Mesenchymal stem cell (in vitro differentiated cells and primary cell): ENCODE results near the gene POU6F2.

Experiments used
- DNase-seq: peaks from one replicate; pipeline ENCODE4 v3.0.0-alpha.2; 2013
- H2AFZ ChIP-seq: one replicate; pipeline ENCODE4 v1.6.1; 2013; ENCODE audit warnings: low read depth, mild to moderate bottlenecking, control low read depth, inconsistent platforms, low read length, moderate library complexity
- H2AK5ac ChIP-seq: 2 replicates; pipeline ENCODE4 v1.6.1; 2013; ENCODE audit warnings: low read length, moderate library complexity, mild to moderate bottlenecking, inconsistent platforms; ENCODE audit not compliant: severe bottlenecking
- H2BK120ac ChIP-seq: one replicate; pipeline ENCODE4 v1.6.1; 2013; ENCODE audit warnings: low read depth, mild to moderate bottlenecking, inconsistent platforms, low read length, moderate library complexity
- H2BK12ac ChIP-seq, 2 experiments: one replicate each; pipeline ENCODE4 v1.6.1; 2013; ENCODE audit warnings: inconsistent platforms in 2 of 2, low read length in 2 of 2, mild to moderate bottlenecking in 2 of 2, moderate library complexity in 2 of 2, control low read depth in 1 of 2
- H2BK15ac ChIP-seq: one replicate; pipeline ENCODE4 v1.6.1; 2013; ENCODE audit warnings: mild to moderate bottlenecking, low read depth, inconsistent platforms; ENCODE audit not compliant: poor library complexity, severe bottlenecking
- H2BK5ac ChIP-seq: 2 replicates; pipeline ENCODE4 v1.6.1; 2013; ENCODE audit warnings: low read depth, mild to moderate bottlenecking, low read length, control low read depth, inconsistent platforms; ENCODE audit not compliant: poor library complexity, severe bottlenecking
- H3K14ac ChIP-seq, 2 experiments: one replicate each; pipeline ENCODE4 v1.6.1; 2013; ENCODE audit warnings: inconsistent platforms in 2 of 2, low read length in 2 of 2, control low read depth in 1 of 2, mild to moderate bottlenecking in 1 of 2, moderate library complexity in 1 of 2
- H3K18ac ChIP-seq, 2 experiments: one replicate each; pipeline ENCODE4 v1.6.1; 2013; ENCODE audit warnings: inconsistent platforms in 2 of 2, low read length in 2 of 2, control low read depth in 1 of 2, low read depth in 1 of 2, mild to moderate bottlenecking in 1 of 2
- H3K23ac ChIP-seq, 2 experiments: one replicate each; pipeline ENCODE4 v1.6.1; 2013; ENCODE audit warnings: inconsistent platforms in 2 of 2, low read length in 2 of 2, mild to moderate bottlenecking in 2 of 2, moderate library complexity in 2 of 2, control low read depth in 1 of 2
- H3K27ac ChIP-seq: 2 replicates; pipeline ENCODE4 v1.5.1; 2013; ENCODE audit warnings: mild to moderate bottlenecking, moderate library complexity, low read length, control low read depth, inconsistent platforms; ENCODE audit not compliant: poor library complexity, severe bottlenecking
- H3K27me3 ChIP-seq, 2 experiments: 2 replicates each; pipeline versions ENCODE4 v1.6.1 to v1.7.0; 2013; ENCODE audit warnings: low read length in 2 of 2, mild to moderate bottlenecking in 2 of 2, moderate library complexity in 2 of 2, control low read depth in 1 of 2, inconsistent platforms in 1 of 2; ENCODE audit not compliant: control insufficient read depth in 1 of 2, insufficient read depth in 1 of 2
- H3K36me3 ChIP-seq, 2 experiments: 2 replicates each; pipeline versions ENCODE4 v1.6.1 to v1.7.0; 2013; ENCODE audit warnings: low read length in 2 of 2, control low read depth in 1 of 2, inconsistent platforms in 1 of 2, low read depth in 1 of 2, mild to moderate bottlenecking in 1 of 2; ENCODE audit not compliant: insufficient read depth in 2 of 2, control insufficient read depth in 1 of 2
- H3K4ac ChIP-seq, 2 experiments: one replicate each; pipeline ENCODE4 v1.6.1; 2013; ENCODE audit warnings: inconsistent platforms in 2 of 2, low read length in 2 of 2, mild to moderate bottlenecking in 2 of 2, moderate library complexity in 2 of 2, control low read depth in 1 of 2, low read depth in 1 of 2
- H3K4me1 ChIP-seq: 2 replicates; pipeline ENCODE4 v1.6.1; 2013; ENCODE audit warnings: low read depth, low read length, control low read depth; ENCODE audit not compliant: control insufficient read depth, insufficient read depth
- H3K4me2 ChIP-seq: 2 replicates; pipeline ENCODE4 v1.6.1; 2013; ENCODE audit warnings: low read length, mild to moderate bottlenecking, inconsistent platforms; ENCODE audit not compliant: poor library complexity, severe bottlenecking
- H3K4me3 ChIP-seq, 2 experiments: 2 replicates each; pipeline versions ENCODE4 v1.5.1 to v1.7.0; 2013; ENCODE audit warnings: low read length in 2 of 2, mild to moderate bottlenecking in 2 of 2, control low read depth in 1 of 2, low read depth in 1 of 2; ENCODE audit not compliant: insufficient read depth in 1 of 2
- H3K79me1 ChIP-seq: replicated peaks from 2 replicates; pipeline ENCODE4 v1.6.1; 2013; ENCODE audit warnings: mild to moderate bottlenecking, control low read depth, low read length, inconsistent platforms; ENCODE audit not compliant: poor library complexity, severe bottlenecking
- H3K9ac ChIP-seq: 2 replicates; pipeline ENCODE4 v1.7.0; 2013; ENCODE audit warnings: mild to moderate bottlenecking, low read length, moderate library complexity
- H3K9me3 ChIP-seq: 2 replicates; pipeline ENCODE4 v1.7.0; 2013; ENCODE audit warnings: mild to moderate bottlenecking, low read length; ENCODE audit not compliant: control insufficient read depth
- H4K8ac ChIP-seq: one replicate; pipeline ENCODE4 v1.6.1; 2013; ENCODE audit warnings: inconsistent platforms, mild to moderate bottlenecking, low read length, moderate library complexity
- H4K91ac ChIP-seq: one replicate; pipeline ENCODE4 v1.6.1; 2013; ENCODE audit warnings: mild to moderate bottlenecking, low read length, inconsistent platforms
- WGBS: methylation state at CpG from one replicate; pipeline ENCODE4 v1.1.7; 2013; ENCODE audit warnings: mixed read lengths; 5-methylcytosine and 5-hydroxymethylcytosine counted together

Gene POU6F2

DNA sequence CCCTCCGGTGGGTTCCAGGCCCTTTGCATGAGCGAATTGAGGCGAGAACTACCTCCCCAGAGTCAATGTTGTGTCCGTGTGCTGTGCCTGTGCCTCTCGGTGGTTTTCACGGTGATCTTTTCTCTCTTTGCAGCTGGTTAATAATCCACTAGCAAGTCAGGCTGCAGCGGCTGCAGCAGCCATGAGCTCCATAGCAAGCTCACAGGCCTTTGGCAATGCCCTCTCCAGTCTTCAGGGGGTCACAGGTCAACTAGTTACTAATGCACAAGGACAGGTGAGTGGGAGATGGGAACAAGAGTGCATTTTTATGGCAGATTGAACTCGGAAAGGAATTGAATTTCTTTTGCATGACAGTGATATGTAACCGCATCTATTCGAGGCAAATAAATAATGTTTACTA is 428.8 kb downstream of the POU6F2 start:
- Histone ChIP-seq H3K27me3 (peaks cover 0 to 11% of the 10 kb centered on the region in 2 experiments), H2BK120ac (no peak overlapping the region), H2BK12ac (no peak overlapping the region), H3K23ac (no peak overlapping the region), H3K36me3 (no peaks in the 10 kb centered on the region), H3K4me2 (peak overlapping the region; percentile 17), H2BK15ac (no peak overlapping the region), H2AFZ (no peak overlapping the region), H3K4me1 (peaks cover 12% of the 10 kb centered on the region), H2AK5ac (no peak overlapping the region), H3K4me3 (no peak overlapping the region), H3K79me1 (no peaks in the 10 kb centered on the region), H2BK5ac (no peak overlapping the region), H3K9me3 (no peaks in the 10 kb centered on the region), H3K4ac (no peak overlapping the region), H3K9ac (no peak overlapping the region), H3K14ac (no peak overlapping the region), H3K18ac (no peak overlapping the region), H4K91ac (no peak overlapping the region), H4K8ac (no peak overlapping the region), H3K27ac (peak overlapping the region; percentile 36)
- no peak for DNase-seq
- WGBS, result 88% methylated on average over 10 of the region's 10 CpGs

DNA sequence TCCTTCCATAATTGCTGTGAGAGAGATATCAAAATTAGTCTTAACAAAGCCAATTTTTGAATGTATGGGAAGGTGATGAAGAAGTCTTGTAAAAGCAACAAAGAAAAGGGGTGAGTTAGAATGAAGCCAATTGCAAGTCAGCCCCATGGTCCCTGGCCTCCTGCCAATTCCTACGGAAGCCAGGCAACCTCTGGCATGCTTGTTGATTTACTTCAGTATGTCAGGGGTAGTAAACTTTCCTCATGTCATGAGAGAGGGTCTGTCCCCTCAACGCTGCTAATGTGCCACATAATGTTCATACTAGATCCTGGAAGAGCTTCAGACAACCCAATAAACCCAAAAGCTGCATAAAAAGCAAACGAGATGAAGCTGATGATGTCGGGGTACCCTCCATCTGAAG is 429.4 kb downstream of the POU6F2 start:
- H2BK120ac ChIP-seq, result no peak overlapping the region
- no peak overlapping the region for H2BK15ac ChIP-seq
- no peak overlapping the region for H3K4ac ChIP-seq
- H4K8ac ChIP-seq, result no peak overlapping the region
- H3K18ac ChIP-seq, result no peak overlapping the region
- no peak overlapping the region for H3K4me3 ChIP-seq
- 54% methylated on average over 4 of the region's 4 CpGs for WGBS
- no peak overlapping the region for H2BK12ac ChIP-seq
- H2AK5ac ChIP-seq, result peak overlapping the region; percentile 37
- peaks cover 12% of the 10 kb centered on the region for H3K4me1 ChIP-seq
- H3K9me3 ChIP-seq, result no peaks in the 10 kb centered on the region
- H3K79me1 ChIP-seq, result no peaks in the 10 kb centered on the region
- H3K14ac ChIP-seq, result no peak overlapping the region
- H3K36me3 ChIP-seq, result no peaks in the 10 kb centered on the region
- no peak overlapping the region for H3K4me2 ChIP-seq
- no peak overlapping the region for H3K9ac ChIP-seq
- no peak overlapping the region for H4K91ac ChIP-seq
- no peak overlapping the region for H2BK5ac ChIP-seq
- H2AFZ ChIP-seq, result no peak overlapping the region
- H3K27ac ChIP-seq, result peak overlapping the region; percentile 19
- H3K23ac ChIP-seq, result no peak overlapping the region
- H3K27me3 ChIP-seq, result peaks cover 0 to 18% of the 10 kb centered on the region in 2 experiments
- DNase-seq, result no peak

DNA sequence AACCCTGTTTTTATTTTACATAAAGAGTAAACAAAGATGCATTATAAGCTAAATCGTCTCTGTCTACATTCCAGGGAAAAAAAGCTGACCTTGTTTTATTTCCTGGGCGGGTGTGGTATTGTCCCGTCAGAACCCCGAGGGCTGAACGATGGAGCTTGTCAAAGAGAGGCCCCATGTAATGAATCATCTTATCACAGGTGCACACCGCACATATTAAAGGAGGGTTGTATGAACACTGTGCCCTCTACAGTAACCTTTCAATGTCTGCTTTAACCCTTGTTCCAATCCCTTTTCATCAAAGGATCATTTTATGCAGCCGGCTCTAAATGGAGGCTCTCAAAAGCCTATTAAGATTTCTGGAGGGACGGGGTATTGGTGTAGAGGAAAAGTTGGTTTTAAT is 430.0 kb downstream of the POU6F2 start:
- H3K23ac ChIP-seq, result no peak overlapping the region
- H2AK5ac ChIP-seq, result peak overlapping the region; percentile 72
- H2BK5ac ChIP-seq, result no peak overlapping the region
- H3K9ac ChIP-seq, result no peak overlapping the region
- no peak overlapping the region for H4K8ac ChIP-seq
- no peak overlapping the region for H3K4ac ChIP-seq
- no peaks in the 10 kb centered on the region for H3K79me1 ChIP-seq
- no peak overlapping the region for H3K27ac ChIP-seq
- H3K4me1 ChIP-seq, result peaks cover 12% of the 10 kb centered on the region
- H2AFZ ChIP-seq, result no peak overlapping the region
- no peak overlapping the region for H3K14ac ChIP-seq
- no peaks in the 10 kb centered on the region for H3K36me3 ChIP-seq
- no peak overlapping the region for H2BK120ac ChIP-seq
- H4K91ac ChIP-seq, result no peak overlapping the region
- no peak overlapping the region for H3K4me2 ChIP-seq
- H3K9me3 ChIP-seq, result no peaks in the 10 kb centered on the region
- no peak for DNase-seq
- H2BK15ac ChIP-seq, result no peak overlapping the region
- H3K4me3 ChIP-seq, result no peak overlapping the region
- 83% methylated on average over 8 of the region's 8 CpGs for WGBS
- no peak overlapping the region for H3K18ac ChIP-seq
- no peak overlapping the region for H2BK12ac ChIP-seq
- peaks cover 0 to 21% of the 10 kb centered on the region in 2 experiments for H3K27me3 ChIP-seq

DNA sequence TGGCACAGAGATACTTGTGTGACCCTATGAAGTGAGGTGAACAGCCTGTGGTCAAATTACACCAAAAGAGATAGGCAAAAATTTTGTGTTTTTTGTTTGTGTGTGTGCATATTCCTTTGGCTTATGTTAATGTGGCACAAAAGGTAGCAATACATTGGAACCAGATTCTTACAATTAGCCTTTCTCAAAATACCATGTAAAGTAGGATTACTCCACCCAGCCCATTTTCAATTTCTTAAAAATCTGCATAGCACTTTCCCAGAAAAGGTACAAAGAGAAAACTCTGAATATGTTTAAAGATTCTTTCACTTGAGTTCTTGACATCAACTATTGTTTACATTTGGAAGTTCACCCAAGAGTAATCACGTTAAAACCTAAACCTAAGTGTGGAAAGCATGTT is 431.2 kb downstream of the POU6F2 start:
- Histone ChIP-seq H2BK15ac (no peak overlapping the region), H3K4ac (no peak overlapping the region), H2BK120ac (no peak overlapping the region), H2BK12ac (no peak overlapping the region), H4K91ac (no peak overlapping the region), H2AK5ac (no peak overlapping the region), H3K27ac (no peak overlapping the region), H3K4me2 (no peak overlapping the region), H3K36me3 (no peaks in the 10 kb centered on the region), H3K18ac (no peak overlapping the region), H3K4me1 (peaks cover 12% of the 10 kb centered on the region), H3K23ac (no peak overlapping the region), H3K9ac (no peak overlapping the region), H3K79me1 (no peaks in the 10 kb centered on the region), H3K27me3 (peaks cover 0 to 21% of the 10 kb centered on the region in 2 experiments), H2AFZ (no peak overlapping the region), H3K4me3 (no peak overlapping the region), H2BK5ac (no peak overlapping the region), H4K8ac (no peak overlapping the region), H3K14ac (no peak overlapping the region), H3K9me3 (no peaks in the 10 kb centered on the region)
- no peak for DNase-seq
- 86% methylated on average over 1 of the region's 1 CpG for WGBS
